HCT116 (cell line): Measurements from ENCODE around the gene DHRS11. TPM values are rescaled to one million over a fixed set of nuclear protein-coding genes. Genes with fewer than 3 reads are reported as not detected.

Experiments
- ATAC-seq: fragments of 200-7000 bp; cut with Tn5 transposase; 2 replicates; pipeline ENCODE4 v1.9.1; 2020; ENCODE audit warnings: mild to moderate bottlenecking, moderate library complexity
- BruUV-seq: library from RNA; stranded (reverse); fragments of 400-500 nt; replicated peaks from 2 replicates; lab custom pipeline; 2021; lab: Mats Ljungman, UMichigan
- CTCF ChIA-PET: fragments of 300-600 bp; sonication (Branson Sonifier 250); formaldehyde crosslinking; loops from one replicate; lab custom pipeline; 2021; ENCODE audit warnings: antibody characterized with exemption; lab: Charles Lee
- POLR2A ChIA-PET: fragments of 300-600, 350-600 bp; sonication (Branson Sonifier 250); formaldehyde crosslinking; loops from one replicate; lab custom pipeline; 2021; ENCODE audit warnings: antibody characterized with exemption; lab: Charles Lee
- RAD21 ChIA-PET, 2 experiments: fragments of 300-600 bp; sonication (Branson Sonifier 250); formaldehyde crosslinking; loops; one replicate each; lab custom pipeline; 2023; ENCODE audit warnings: low total read pairs in 2 of 2; ENCODE audit not compliant: uncharacterized antibody in 2 of 2, unreplicated experiment in 2 of 2, low non-redundant PET in 1 of 2; lab: Charles Lee
- DNase-seq: peaks from one replicate; pipeline ENCODE4 v3.0.0-alpha.2; 2010; ENCODE audit warnings: low read depth, low spot score
- H2AFZ ChIP-seq: fragments of 200-600 bp; shearing (Covaris generic), sonication (generic); 2 replicates; pipeline ENCODE4 v1.6.1; 2017; ENCODE audit warnings: low read depth, mixed run types, mixed read lengths, antibody characterized with exemption, low read length; ENCODE audit not compliant: poor library complexity, severe bottlenecking
- H3K27ac ChIP-seq: 2 replicates; pipeline ENCODE4 v1.5.1; 2012; ENCODE audit warnings: low read depth, low read length
- H3K27me3 ChIP-seq: fragments of 200-600 bp; sonication (generic); 2 replicates; pipeline ENCODE4 v1.6.1; 2016; ENCODE audit warnings: mixed run types, low read length, mixed read lengths; ENCODE audit not compliant: insufficient read depth
- H3K36me3 ChIP-seq, 2 experiments: fragments of 200-500 bp in 1 of 2; fragments of 200-600 bp in 1 of 2; sonication (Bioruptor generic) in 1 of 2; sonication (generic) in 1 of 2; 2 replicates each; pipeline versions ENCODE4 v1.5.1 to v1.6.1; 2014 to 2016; ENCODE audit warnings: low read length in 2 of 2, inconsistent platforms in 1 of 2, mixed read lengths in 1 of 2, mixed run types in 1 of 2; ENCODE audit not compliant: insufficient read depth in 2 of 2, control insufficient read depth in 1 of 2
- H3K4me1 ChIP-seq, 2 experiments: fragments of 200-600 bp in 1 of 2; sonication (generic) in 1 of 2; 2 replicates each; pipeline versions ENCODE4 v1.5.1 to v1.6.1; 2012 to 2017; ENCODE audit warnings: low read length in 2 of 2, inconsistent platforms in 1 of 2, mild to moderate bottlenecking in 1 of 2, mixed read lengths in 1 of 2, mixed run types in 1 of 2, moderate library complexity in 1 of 2; ENCODE audit not compliant: insufficient read depth in 2 of 2, control insufficient read depth in 1 of 2
- H3K4me2 ChIP-seq: fragments of 200-600 bp; sonication (generic); 2 replicates; pipeline ENCODE4 v1.6.1; 2017; ENCODE audit warnings: mixed run types, low read length, mixed read lengths
- H3K4me3 ChIP-seq, 2 experiments: fragments of 200-600 bp in 1 of 2; sonication (generic) in 1 of 2; replicated peaks in 1 of 2; 2 replicates each; pipeline ENCODE4 v1.5.1; 2011 to 2016; ENCODE audit warnings: low read length in 2 of 2, control low read depth in 1 of 2, low read depth in 1 of 2, mild to moderate bottlenecking in 1 of 2, mixed read lengths in 1 of 2, mixed run types in 1 of 2
- H3K79me2 ChIP-seq: fragments of 200-600 bp; sonication (generic); 2 replicates; pipeline ENCODE4 v1.6.1; 2017; ENCODE audit warnings: mild to moderate bottlenecking, mixed run types, low read length, moderate library complexity, mixed read lengths; ENCODE audit not compliant: insufficient read depth
- H3K9ac ChIP-seq: fragments of 200-600 bp; sonication (generic); 2 replicates; pipeline ENCODE4 v1.6.1; 2016; ENCODE audit warnings: low read length, mixed read lengths
- H3K9me2 ChIP-seq: fragments of 200-600 bp; sonication (generic), shearing (Covaris generic); 2 replicates; pipeline ENCODE4 v1.6.1; 2017; ENCODE audit warnings: mixed run types, mild to moderate bottlenecking, moderate library complexity; ENCODE audit not compliant: insufficient read depth
- H3K9me3 ChIP-seq, 2 experiments: fragments of 200-500 bp in 1 of 2; fragments of 200-600 bp in 1 of 2; sonication (Bioruptor generic) in 1 of 2; sonication (generic) in 1 of 2; 2 replicates each; pipeline ENCODE4 v1.6.1; 2014 to 2017; ENCODE audit warnings: low read length in 2 of 2, mixed read lengths in 2 of 2, inconsistent platforms in 1 of 2, low read depth in 1 of 2, mild to moderate bottlenecking in 1 of 2, mixed run types in 1 of 2, moderate library complexity in 1 of 2; ENCODE audit not compliant: control insufficient read depth in 1 of 2, insufficient read depth in 1 of 2
- H4K20me1 ChIP-seq: fragments of 200-600 bp; sonication (generic), shearing (Covaris generic); 2 replicates; pipeline ENCODE4 v1.6.1; 2017; ENCODE audit warnings: mixed run types, mild to moderate bottlenecking, moderate library complexity; ENCODE audit not compliant: insufficient read depth
- EZH2 ChIP-seq: fragments of 200-600 bp; sonication (generic); IDR thresholded peaks from 2 replicates; pipeline ENCODE4 v1.6.1; 2017; ENCODE audit warnings: antibody characterized with exemption, mixed run types
- RAD21 ChIP-seq: IDR thresholded peaks from 2 replicates; pipeline ENCODE4 v1.6.1; 2012; ENCODE audit warnings: low read depth, mild to moderate bottlenecking
- SIN3A ChIP-seq: IDR thresholded peaks from 2 replicates; pipeline ENCODE4 v1.6.1; 2012; ENCODE audit warnings: low read depth
- TCF7L2 ChIP-seq: IDR thresholded peaks from 2 replicates; pipeline ENCODE4 v1.7.0; 2011; ENCODE audit warnings: borderline replicate concordance, inconsistent platforms; ENCODE audit not compliant: insufficient read depth, insufficient read length; ENCODE audit errors: extremely low read depth
- YY1 ChIP-seq: IDR thresholded peaks from 2 replicates; pipeline ENCODE4 v1.6.1; 2011; ENCODE audit warnings: low read length, low read depth, moderate library complexity, mild to moderate bottlenecking; ENCODE audit not compliant: insufficient replicate concordance; ENCODE audit errors: extremely low read depth
- ZFX ChIP-seq: fragments of 450-650 bp; IDR thresholded peaks from 2 replicates; pipeline ENCODE4 v1.6.1; 2017
- intact Hi-C: fragments of 100-400 bp; cut with micrococcal nuclease; formaldehyde crosslinking; loops from 2 replicates; pipeline ENCODE4 v1.10.0; 2022
- total RNA-seq: library from RNA; stranded (reverse); gene quantifications from one replicate; pipeline ENCODE4 v1.2.1, GENCODE V29; 2021; ENCODE audit not compliant: unreplicated experiment
- TF ChIP-seq, protein P1 (sequence below): IDR thresholded peaks from 2 replicates; pipeline ENCODE4 v1.6.1; 2012
- TF ChIP-seq, protein P2 (sequence below), 3 experiments: fragments of 200-600 bp in 1 of 3; sonication (generic) in 1 of 3; IDR thresholded peaks in 2 of 3; conservative IDR thresholded peaks in 1 of 3; 2 replicates each; pipeline ENCODE4 v1.5.1; 2012 to 2017; ENCODE audit warnings: low read depth in 2 of 3, low read length in 2 of 3, antibody characterized with exemption in 1 of 3, borderline replicate concordance in 1 of 3, control low read depth in 1 of 3, mild to moderate bottlenecking in 1 of 3, mixed read lengths in 1 of 3, mixed run types in 1 of 3, moderate library complexity in 1 of 3; ENCODE audit not compliant: insufficient read depth in 1 of 3
- TF ChIP-seq, protein P3 (sequence below): IDR thresholded peaks from 2 replicates; pipeline ENCODE4 v1.6.1; 2011; ENCODE audit warnings: mild to moderate bottlenecking, low read length, moderate library complexity; ENCODE audit not compliant: insufficient replicate concordance; ENCODE audit errors: extremely low read depth

DHRS11 gene
- total RNA-seq, 1 experiment from 2014 or later, result 21.5 TPM

DNA sequence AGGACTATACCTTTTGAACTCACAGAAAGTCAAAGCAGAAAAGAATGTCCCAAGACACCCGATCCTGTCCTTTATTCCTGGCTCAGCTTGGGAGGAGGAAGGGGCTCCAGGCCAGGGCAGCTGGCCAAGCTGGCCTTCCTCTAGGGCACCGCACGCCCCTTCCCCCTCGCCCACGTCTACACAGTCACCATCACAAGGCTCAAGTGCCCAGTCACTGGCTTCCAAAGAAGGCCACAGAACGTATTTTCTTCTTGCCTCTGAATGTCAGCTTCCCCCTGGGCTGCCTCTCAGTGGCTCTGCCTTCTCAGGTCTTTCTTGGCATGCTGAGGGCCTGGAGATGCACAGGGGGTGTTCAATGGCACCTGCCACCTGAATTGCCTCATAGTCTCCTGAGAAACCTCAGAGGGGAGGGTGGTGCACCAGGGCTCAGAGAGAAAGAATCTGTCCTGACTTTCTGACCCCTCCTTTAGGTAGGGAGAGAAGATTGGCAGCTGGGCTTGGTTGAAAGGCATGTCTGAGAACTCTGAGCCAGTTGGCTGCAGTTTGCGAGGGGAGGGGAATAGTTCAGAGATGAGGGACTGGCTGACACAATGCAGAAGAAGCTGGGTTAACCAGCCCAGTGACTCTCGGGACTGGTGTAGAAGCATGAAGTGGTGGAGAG is 2.1 kb downstream of the DHRS11 start:
- no peak for DNase-seq
- Histone ChIP-seq H2AFZ (no peak overlapping the region), H3K27me3 (no peaks in the 10 kb centered on the region), H3K9me3 (no peaks in the 10 kb centered on the region), H3K9me2 (no peaks in the 10 kb centered on the region), H3K79me2 (peaks cover 28% of the 10 kb centered on the region), H4K20me1 (no peaks in the 10 kb centered on the region), H3K4me3 (no peak overlapping the region), H3K36me3 (peaks cover 0 to 10% of the 10 kb centered on the region in 2 experiments; a peak in 1 of 4 replicates), H3K9ac (no peak overlapping the region), H3K27ac (no peak overlapping the region), H3K4me2 (peak overlapping the region; percentile 93; the same call in 1 of the 2 replicates), H3K4me1 (peaks cover 6 to 23% of the 10 kb centered on the region in 2 experiments)
- TSS peak; percentile 42 for BruUV-seq
- CTCF ChIA-PET, result interaction anchor here (3.4 kb wide), 1 partner anchor 8 kb away, joined by 20 read pairs; the partner anchor contains the start of gene MRM1
- RAD21 ChIA-PET, result no interaction called here
- POLR2A ChIA-PET, result interaction anchor here (1.6 kb wide), 1 partner anchor 8 kb away, joined by 5 read pairs; the partner anchor contains the start of gene MRM1
- TF ChIP-seq ZFX (no peak), TCF7L2 (no peak), SIN3A (no peak), YY1 (no peak), EZH2 (no peak), RAD21 (no peak)
- TF ChIP-seq, protein P1, sequence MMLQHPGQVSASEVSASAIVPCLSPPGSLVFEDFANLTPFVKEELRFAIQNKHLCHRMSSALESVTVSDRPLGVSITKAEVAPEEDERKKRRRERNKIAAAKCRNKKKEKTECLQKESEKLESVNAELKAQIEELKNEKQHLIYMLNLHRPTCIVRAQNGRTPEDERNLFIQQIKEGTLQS, result no peak
- TF ChIP-seq, protein P2, sequence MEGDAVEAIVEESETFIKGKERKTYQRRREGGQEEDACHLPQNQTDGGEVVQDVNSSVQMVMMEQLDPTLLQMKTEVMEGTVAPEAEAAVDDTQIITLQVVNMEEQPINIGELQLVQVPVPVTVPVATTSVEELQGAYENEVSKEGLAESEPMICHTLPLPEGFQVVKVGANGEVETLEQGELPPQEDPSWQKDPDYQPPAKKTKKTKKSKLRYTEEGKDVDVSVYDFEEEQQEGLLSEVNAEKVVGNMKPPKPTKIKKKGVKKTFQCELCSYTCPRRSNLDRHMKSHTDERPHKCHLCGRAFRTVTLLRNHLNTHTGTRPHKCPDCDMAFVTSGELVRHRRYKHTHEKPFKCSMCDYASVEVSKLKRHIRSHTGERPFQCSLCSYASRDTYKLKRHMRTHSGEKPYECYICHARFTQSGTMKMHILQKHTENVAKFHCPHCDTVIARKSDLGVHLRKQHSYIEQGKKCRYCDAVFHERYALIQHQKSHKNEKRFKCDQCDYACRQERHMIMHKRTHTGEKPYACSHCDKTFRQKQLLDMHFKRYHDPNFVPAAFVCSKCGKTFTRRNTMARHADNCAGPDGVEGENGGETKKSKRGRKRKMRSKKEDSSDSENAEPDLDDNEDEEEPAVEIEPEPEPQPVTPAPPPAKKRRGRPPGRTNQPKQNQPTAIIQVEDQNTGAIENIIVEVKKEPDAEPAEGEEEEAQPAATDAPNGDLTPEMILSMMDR (IDR thresholded peaks at IDR 0.05 in 2 of 3, conservative IDR thresholded peaks at IDR 0.05 in 1 of 3; ENCODE audit: borderline replicate concordance in 1 of 3, insufficient read depth in 1 of 3, low read depth in 2 of 3, low read length in 2 of 3), result no peak
- TF ChIP-seq, protein P3, sequence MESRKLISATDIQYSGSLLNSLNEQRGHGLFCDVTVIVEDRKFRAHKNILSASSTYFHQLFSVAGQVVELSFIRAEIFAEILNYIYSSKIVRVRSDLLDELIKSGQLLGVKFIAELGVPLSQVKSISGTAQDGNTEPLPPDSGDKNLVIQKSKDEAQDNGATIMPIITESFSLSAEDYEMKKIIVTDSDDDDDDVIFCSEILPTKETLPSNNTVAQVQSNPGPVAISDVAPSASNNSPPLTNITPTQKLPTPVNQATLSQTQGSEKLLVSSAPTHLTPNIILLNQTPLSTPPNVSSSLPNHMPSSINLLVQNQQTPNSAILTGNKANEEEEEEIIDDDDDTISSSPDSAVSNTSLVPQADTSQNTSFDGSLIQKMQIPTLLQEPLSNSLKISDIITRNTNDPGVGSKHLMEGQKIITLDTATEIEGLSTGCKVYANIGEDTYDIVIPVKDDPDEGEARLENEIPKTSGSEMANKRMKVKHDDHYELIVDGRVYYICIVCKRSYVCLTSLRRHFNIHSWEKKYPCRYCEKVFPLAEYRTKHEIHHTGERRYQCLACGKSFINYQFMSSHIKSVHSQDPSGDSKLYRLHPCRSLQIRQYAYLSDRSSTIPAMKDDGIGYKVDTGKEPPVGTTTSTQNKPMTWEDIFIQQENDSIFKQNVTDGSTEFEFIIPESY, result no peak
- no peak for ATAC-seq
- intact Hi-C loops, result no loop called here
